ENCODE results near the gene CBX6.

CBX6 gene

DNA sequence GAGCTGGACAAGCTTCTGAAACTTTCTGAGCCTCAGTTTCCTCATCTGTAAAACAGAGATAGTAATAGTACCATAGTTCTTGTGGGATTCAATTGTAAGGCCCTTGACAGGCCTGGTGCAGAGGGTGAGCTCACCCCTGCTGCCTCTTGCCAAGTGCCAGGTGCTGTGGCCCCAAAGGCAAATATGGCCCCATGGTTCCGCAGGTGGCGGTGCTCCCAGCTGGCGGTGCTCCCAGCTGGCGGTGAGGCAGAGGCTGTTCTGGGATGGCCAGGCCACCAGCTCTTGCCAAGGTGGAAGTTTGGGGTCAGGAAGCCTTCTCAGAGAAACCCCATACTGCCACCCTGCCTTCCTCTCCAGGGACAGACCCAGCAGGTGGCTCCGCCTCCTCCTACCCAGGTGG is 37.0 kb downstream of the CBX6 start:
- Histone ChIP-seq H3K4me1 (no peaks in the 10 kb centered on the region), H3K9me3 (ENCODE audit: control insufficient read depth, low read length) (no peaks in the 10 kb centered on the region), H2AFZ (no peak overlapping the region), H3K9ac (no peak overlapping the region), H3K27ac (no peak overlapping the region), H3K79me2 (no peaks in the 10 kb centered on the region), H3K36me3 (ENCODE audit: control insufficient read depth, insufficient read depth, low read length) (no peaks in the 10 kb centered on the region), H3K27me3 (ENCODE audit: control insufficient read depth, insufficient read depth, low read length) (no peaks in the 10 kb centered on the region), H3K4me2 (ENCODE audit: low read length) (no peak overlapping the region), H3K4me3 (ENCODE audit: low read depth, low read length) (no peak overlapping the region)
- TF ChIP-seq, protein P1, sequence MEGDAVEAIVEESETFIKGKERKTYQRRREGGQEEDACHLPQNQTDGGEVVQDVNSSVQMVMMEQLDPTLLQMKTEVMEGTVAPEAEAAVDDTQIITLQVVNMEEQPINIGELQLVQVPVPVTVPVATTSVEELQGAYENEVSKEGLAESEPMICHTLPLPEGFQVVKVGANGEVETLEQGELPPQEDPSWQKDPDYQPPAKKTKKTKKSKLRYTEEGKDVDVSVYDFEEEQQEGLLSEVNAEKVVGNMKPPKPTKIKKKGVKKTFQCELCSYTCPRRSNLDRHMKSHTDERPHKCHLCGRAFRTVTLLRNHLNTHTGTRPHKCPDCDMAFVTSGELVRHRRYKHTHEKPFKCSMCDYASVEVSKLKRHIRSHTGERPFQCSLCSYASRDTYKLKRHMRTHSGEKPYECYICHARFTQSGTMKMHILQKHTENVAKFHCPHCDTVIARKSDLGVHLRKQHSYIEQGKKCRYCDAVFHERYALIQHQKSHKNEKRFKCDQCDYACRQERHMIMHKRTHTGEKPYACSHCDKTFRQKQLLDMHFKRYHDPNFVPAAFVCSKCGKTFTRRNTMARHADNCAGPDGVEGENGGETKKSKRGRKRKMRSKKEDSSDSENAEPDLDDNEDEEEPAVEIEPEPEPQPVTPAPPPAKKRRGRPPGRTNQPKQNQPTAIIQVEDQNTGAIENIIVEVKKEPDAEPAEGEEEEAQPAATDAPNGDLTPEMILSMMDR (IDR thresholded peaks at IDR 0.05), result no peak

DNA sequence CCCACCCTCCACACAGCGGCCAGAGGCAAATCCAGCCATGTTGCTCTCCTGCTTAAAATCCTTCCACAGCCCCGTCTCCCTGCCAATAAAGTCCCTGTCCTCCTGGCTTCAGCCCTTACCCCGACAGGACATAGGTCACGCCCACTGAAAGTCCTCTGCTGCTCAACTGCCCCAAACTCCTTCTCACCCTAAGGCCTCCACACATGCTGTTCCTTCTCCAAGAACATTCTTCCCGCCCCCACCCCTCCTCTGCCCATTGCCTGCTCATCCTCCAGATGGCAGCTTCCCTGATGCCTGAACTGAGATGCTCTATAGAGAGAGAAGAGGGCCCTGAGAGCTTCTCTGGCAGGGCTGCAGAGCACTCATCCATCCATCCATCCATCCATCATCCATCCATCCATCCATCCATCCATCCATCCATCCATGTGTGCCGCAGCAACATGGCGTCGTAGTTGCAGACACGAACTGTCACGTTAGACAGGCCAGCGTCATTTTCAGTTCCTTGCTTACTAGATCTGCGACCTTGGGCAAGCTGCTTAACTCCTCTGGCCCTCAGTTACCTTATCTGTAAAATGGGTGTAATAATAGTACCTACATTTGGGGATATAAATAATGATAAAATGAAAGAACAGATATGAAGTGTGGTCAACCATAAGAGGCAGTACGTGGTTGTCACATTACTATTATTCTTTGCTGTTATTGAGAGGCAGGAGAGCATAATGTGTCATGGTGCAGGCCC is 37.6 kb downstream of the CBX6 start:
- no peak overlapping the region for H3K4me2 ChIP-seq (ENCODE audit: low read length)
- no peaks in the 10 kb centered on the region for H3K79me2 ChIP-seq
- TF ChIP-seq, protein P1 (IDR thresholded peaks at IDR 0.05), result no peak
- no peaks in the 10 kb centered on the region for H3K9me3 ChIP-seq (ENCODE audit: control insufficient read depth, low read length)
- no peaks in the 10 kb centered on the region for H3K4me1 ChIP-seq
- no peak overlapping the region for H3K27ac ChIP-seq
- H3K4me3 ChIP-seq (ENCODE audit: low read depth, low read length), result no peak overlapping the region
- H3K9ac ChIP-seq, result no peak overlapping the region
- H3K27me3 ChIP-seq (ENCODE audit: control insufficient read depth, insufficient read depth, low read length), result no peaks in the 10 kb centered on the region
- H3K36me3 ChIP-seq (ENCODE audit: control insufficient read depth, insufficient read depth, low read length), result no peaks in the 10 kb centered on the region
- H2AFZ ChIP-seq, result no peak overlapping the region

DNA sequence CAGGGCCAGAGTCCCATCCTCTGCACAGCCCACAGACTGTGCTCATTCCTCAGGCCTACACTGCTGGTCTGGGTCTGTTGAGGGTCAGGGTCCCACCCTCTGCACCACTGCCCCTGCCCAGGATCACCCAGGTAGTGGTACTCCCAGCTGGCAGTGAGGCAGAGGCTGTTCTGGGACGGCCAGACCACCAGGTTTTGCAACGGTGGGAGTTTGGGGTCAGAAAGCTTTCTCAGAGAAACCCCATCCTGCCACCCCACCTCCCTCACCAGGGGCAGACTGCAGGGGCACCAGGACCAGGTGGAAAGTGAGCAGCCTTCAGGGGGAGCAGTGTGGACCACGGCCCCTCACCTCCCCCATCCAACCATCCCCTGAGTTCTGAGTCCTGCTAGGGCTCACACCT is 39.0 kb downstream of the CBX6 start:
- TF ChIP-seq, protein P1 (IDR thresholded peaks at IDR 0.05), result no peak
- H3K36me3 ChIP-seq (ENCODE audit: control insufficient read depth, insufficient read depth, low read length), result no peaks in the 10 kb centered on the region
- no peak overlapping the region for H3K27ac ChIP-seq
- H3K9me3 ChIP-seq (ENCODE audit: control insufficient read depth, low read length), result no peaks in the 10 kb centered on the region
- H3K9ac ChIP-seq, result no peak overlapping the region
- H3K4me2 ChIP-seq (ENCODE audit: low read length), result no peak overlapping the region
- H3K4me3 ChIP-seq (ENCODE audit: low read depth, low read length), result no peak overlapping the region
- H3K27me3 ChIP-seq (ENCODE audit: control insufficient read depth, insufficient read depth, low read length), result no peaks in the 10 kb centered on the region
- H3K79me2 ChIP-seq, result no peaks in the 10 kb centered on the region
- no peak overlapping the region for H2AFZ ChIP-seq
- H3K4me1 ChIP-seq, result no peaks in the 10 kb centered on the region

DNA sequence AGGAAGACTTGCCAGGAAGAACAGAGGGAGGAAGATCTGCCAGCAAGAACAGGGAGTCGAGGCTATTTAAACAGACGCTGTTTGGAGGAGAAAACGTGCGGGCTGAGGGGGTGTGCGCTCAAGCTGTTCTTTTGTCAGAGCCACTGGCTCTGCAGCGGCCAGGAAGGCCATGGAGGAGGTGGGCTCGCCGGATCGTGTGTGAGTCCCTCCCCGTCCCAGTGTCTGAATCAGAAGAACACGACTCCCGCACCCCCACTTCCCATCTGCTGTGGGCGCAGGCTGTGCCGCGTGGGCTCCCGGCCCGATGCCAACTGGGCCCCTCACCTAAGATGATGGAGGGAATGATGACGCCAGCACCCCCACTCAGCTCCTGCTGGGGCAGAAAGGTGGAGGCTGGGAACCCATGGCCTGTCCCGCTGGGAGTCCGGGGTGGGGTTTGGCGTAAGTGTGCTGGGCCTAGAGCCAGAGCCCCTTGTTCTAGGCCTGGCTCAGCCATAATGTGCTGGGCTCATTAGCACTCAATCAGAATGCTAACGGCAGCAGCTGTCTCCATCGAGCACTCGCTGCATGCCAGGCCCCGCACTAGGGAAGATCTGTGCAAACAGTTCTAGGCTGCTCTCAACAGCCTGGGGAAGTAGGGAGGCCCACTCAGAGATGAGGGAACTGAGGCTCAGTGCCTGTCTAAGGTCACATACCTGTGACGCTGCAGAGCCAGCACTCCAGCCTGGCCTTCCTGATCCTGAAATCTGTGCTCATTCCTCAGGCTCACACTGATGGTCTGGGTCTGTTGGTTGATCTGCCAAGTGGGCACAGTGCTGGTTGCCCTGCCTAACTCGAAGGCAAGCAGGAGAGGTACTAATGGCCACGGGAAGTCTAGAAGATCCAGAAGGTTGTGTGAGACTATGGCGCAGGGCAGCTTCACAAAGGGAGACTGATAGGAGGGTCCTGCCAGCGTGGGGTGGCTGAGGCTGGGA is 39.7 kb downstream of the CBX6 start:
- H3K27ac ChIP-seq, result no peak overlapping the region
- no peak overlapping the region for H3K4me2 ChIP-seq (ENCODE audit: low read length)
- no peak overlapping the region for H3K9ac ChIP-seq
- H3K4me1 ChIP-seq, result no peaks in the 10 kb centered on the region
- no peak overlapping the region for H2AFZ ChIP-seq
- no peak overlapping the region for H3K4me3 ChIP-seq (ENCODE audit: low read depth, low read length)
- H3K79me2 ChIP-seq, result no peaks in the 10 kb centered on the region
- H3K9me3 ChIP-seq (ENCODE audit: control insufficient read depth, low read length), result no peaks in the 10 kb centered on the region
- TF ChIP-seq, protein P1 (IDR thresholded peaks at IDR 0.05), result no peak
- H3K27me3 ChIP-seq (ENCODE audit: control insufficient read depth, insufficient read depth, low read length), result no peaks in the 10 kb centered on the region
- no peaks in the 10 kb centered on the region for H3K36me3 ChIP-seq (ENCODE audit: control insufficient read depth, insufficient read depth, low read length)

Measured in parathyroid adenoma (tissue), 2 donors.